A204.1 (cell line): ENCODE measurements around the gene BBS2.
"Not testable (repeated sequence)": the region's sequence is repeated elsewhere in the genome, so short reads cannot be mapped to it uniquely, and the experiment has no call there.

ENCODE experiments used
- FAIRE-seq: peaks from 2 replicates; lab custom pipeline; 2012; peaks lifted over from hg19 to GRCh38; lab: Jason Lieb, UNC

The BBS2 gene

GRCh38 chr16:56525236-56525635 lies 5.4 kb upstream of the BBS2 start:
- no peak for FAIRE-seq

GRCh38 chr16:56520251-56520577 lies 390 bp upstream of the BBS2 start:
- FAIRE-seq = no peak

- FAIRE-seq = no peak
Measured at GRCh38 chr16:56518425-56518824, 1.4 kb downstream of the BBS2 start.

GRCh38 chr16:56517206-56517605 lies 2.6 kb downstream of the BBS2 start:
- no peak for FAIRE-seq

- FAIRE-seq = no peak
Measured at GRCh38 chr16:56515665-56516064, 4.2 kb downstream of the BBS2 start.

GRCh38 chr16:56514845-56515244 lies 5.0 kb downstream of the BBS2 start:
- FAIRE-seq = no peak

- peak; percentile 95 for FAIRE-seq
Measured at GRCh38 chr16:56513972-56514371, 5.9 kb downstream of the BBS2 start.

GRCh38 chr16:56513091-56513490 lies 6.7 kb downstream of the BBS2 start:
- no peak for FAIRE-seq

- FAIRE-seq = no peak
Measured at GRCh38 chr16:56512025-56512424, 7.8 kb downstream of the BBS2 start.

GRCh38 chr16:56510544-56510943 lies 9.3 kb downstream of the BBS2 start:
- FAIRE-seq = no peak

GRCh38 chr16:56506941-56507340 lies 12.9 kb downstream of the BBS2 start:
- no peak for FAIRE-seq

GRCh38 chr16:56505181-56505580 lies 14.6 kb downstream of the BBS2 start:
- no peak for FAIRE-seq

GRCh38 chr16:56493815-56494214 lies 26.0 kb downstream of the BBS2 start:
- no peak for FAIRE-seq

- FAIRE-seq = no peak
Measured at GRCh38 chr16:56493126-56493525, 26.7 kb downstream of the BBS2 start.

GRCh38 chr16:56491657-56492261 lies 28.1 kb downstream of the BBS2 start:
- FAIRE-seq = peak; percentile 67

- FAIRE-seq = not testable (repeated sequence)
Measured at GRCh38 chr16:56488868-56489267, 31.0 kb downstream of the BBS2 start.

- FAIRE-seq = no peak
Measured at GRCh38 chr16:56488035-56488434, 31.8 kb downstream of the BBS2 start.

- FAIRE-seq = no peak
Measured at GRCh38 chr16:56483394-56483793, 36.4 kb downstream of the BBS2 start.

GRCh38 chr16:56482683-56483236 lies 37.1 kb downstream of the BBS2 start:
- FAIRE-seq = no peak

- FAIRE-seq = no peak
Measured at GRCh38 chr16:56481468-56482122, 38.2 kb downstream of the BBS2 start.

- FAIRE-seq = no peak
Measured at GRCh38 chr16:56480776-56481467, 38.9 kb downstream of the BBS2 start.

GRCh38 chr16:56479469-56479868 lies 40.4 kb downstream of the BBS2 start:
- FAIRE-seq = no peak

GRCh38 chr16:56478281-56479049 lies 41.4 kb downstream of the BBS2 start:
- no peak for FAIRE-seq
